Progenitor cell of endocrine pancreas (in vitro differentiated cells): ENCODE measurements around the gene BBS9. TPM values are rescaled to one million over a fixed set of nuclear protein-coding genes. Genes with fewer than 3 reads are reported as not detected.

Source experiments
- DNase-seq: peaks from one replicate; pipeline ENCODE4 v3.0.0; 2021; ENCODE audit warnings: low spot score; ENCODE audit not compliant: unreplicated experiment
- H3K27ac Mint-ChIP-seq: 2 replicates; pipeline ENCODE4 v1.8.0; 2021; ENCODE audit warnings: mild to moderate bottlenecking, moderate library complexity, mixed read lengths
- H3K27me3 Mint-ChIP-seq: 2 replicates; pipeline ENCODE4 v1.8.0; 2021; ENCODE audit warnings: mixed read lengths
- H3K36me3 Mint-ChIP-seq: 2 replicates; pipeline ENCODE4 v1.8.0; 2022; ENCODE audit warnings: mixed read lengths; ENCODE audit not compliant: insufficient read depth
- H3K4me1 Mint-ChIP-seq: 2 replicates; pipeline ENCODE4 v1.8.0; 2021; ENCODE audit warnings: low read depth, mixed read lengths
- H3K4me3 Mint-ChIP-seq: 2 replicates; pipeline ENCODE4 v1.8.0; 2021; ENCODE audit warnings: low read depth, mild to moderate bottlenecking, moderate library complexity, mixed read lengths
- H3K9me3 Mint-ChIP-seq: 2 replicates; pipeline ENCODE4 v1.8.0; 2021; ENCODE audit warnings: low read depth, mixed read lengths
- CTCF ChIP-seq: fragments of 200-600 bp; sonication (generic); IDR thresholded peaks from one replicate; pipeline ENCODE4 v1.5.0; 2021; ENCODE audit warnings: antibody characterized with exemption, mild to moderate bottlenecking; ENCODE audit not compliant: unreplicated experiment
- total RNA-seq: library from RNA; stranded (reverse); gene quantifications from 2 replicates; pipeline ENCODE4 v1.2.1, GENCODE V29; 2021

BBS9 gene
- total RNA-seq, 1 donor from 2014 or later, result 25.5 TPM

- no peak overlapping the region for H3K4me3 Mint-ChIP-seq
- H3K4me1 Mint-ChIP-seq, result no peaks in the 10 kb centered on the region
- no peak for DNase-seq
- H3K9me3 Mint-ChIP-seq, result no peaks in the 10 kb centered on the region
- TF ChIP-seq CTCF, result no peak
- no peak overlapping the region for H3K27ac Mint-ChIP-seq
- no peaks in the 10 kb centered on the region for H3K36me3 Mint-ChIP-seq
- H3K27me3 Mint-ChIP-seq, result no peaks in the 10 kb centered on the region
Measured at GRCh38 chr7:33497051-33497450, 367.7 kb downstream of the BBS9 start.

GRCh38 chr7:33500703-33501701 lies 371.6 kb downstream of the BBS9 start:
- H3K27ac Mint-ChIP-seq, result peak overlapping the region; percentile 35
- no peaks in the 10 kb centered on the region for H3K36me3 Mint-ChIP-seq
- peaks cover 8% of the 10 kb centered on the region for H3K4me1 Mint-ChIP-seq
- no peak for DNase-seq
- H3K27me3 Mint-ChIP-seq, result no peaks in the 10 kb centered on the region
- TF ChIP-seq CTCF, result no peak
- no peak overlapping the region for H3K4me3 Mint-ChIP-seq
- no peaks in the 10 kb centered on the region for H3K9me3 Mint-ChIP-seq

- no peak for DNase-seq
- no peak for TF ChIP-seq CTCF
- Mint-ChIP-seq H3K4me1 (peaks cover 8% of the 10 kb centered on the region), H3K36me3 (no peaks in the 10 kb centered on the region), H3K4me3 (no peak overlapping the region), H3K27ac (no peak overlapping the region), H3K9me3 (no peaks in the 10 kb centered on the region), H3K27me3 (no peaks in the 10 kb centered on the region)
Measured at GRCh38 chr7:33503014-33503413, 373.6 kb downstream of the BBS9 start.

GRCh38 chr7:33503736-33504135 lies 374.4 kb downstream of the BBS9 start:
- no peak overlapping the region for H3K27ac Mint-ChIP-seq
- no peak for DNase-seq
- H3K4me3 Mint-ChIP-seq, result no peak overlapping the region
- no peak for TF ChIP-seq CTCF
- no peaks in the 10 kb centered on the region for H3K36me3 Mint-ChIP-seq
- no peaks in the 10 kb centered on the region for H3K9me3 Mint-ChIP-seq
- peaks cover 8% of the 10 kb centered on the region for H3K4me1 Mint-ChIP-seq
- H3K27me3 Mint-ChIP-seq, result no peaks in the 10 kb centered on the region

GRCh38 chr7:33504266-33504665 lies 374.9 kb downstream of the BBS9 start:
- peaks cover 8% of the 10 kb centered on the region for H3K4me1 Mint-ChIP-seq
- no peak for TF ChIP-seq CTCF
- no peaks in the 10 kb centered on the region for H3K9me3 Mint-ChIP-seq
- no peaks in the 10 kb centered on the region for H3K36me3 Mint-ChIP-seq
- DNase-seq, result no peak
- no peaks in the 10 kb centered on the region for H3K27me3 Mint-ChIP-seq
- peak overlapping the region; percentile 74 for H3K27ac Mint-ChIP-seq
- H3K4me3 Mint-ChIP-seq, result no peak overlapping the region
